ENCODE data around the gene SLC16A12. TPM values are rescaled to one million over a fixed set of nuclear protein-coding genes. Genes with fewer than 3 reads are reported as not detected.

The SLC16A12 gene
- total and polyA plus RNA-seq, 2 of the 8 experiments (the other 6 are each of a cell fraction or from before 2014, with no cell fraction given) = 1.6 to 1.9 TPM

GRCh38 chr10:89458291-89458690 lies 77.1 kb downstream of the SLC16A12 start:
- H3K56ac ChIP-seq (replicated peaks; ENCODE audit: insufficient read length, low read depth, low read length) = no peak overlapping the region
- H3K4me3 ChIP-seq (ENCODE audit: extremely low read depth in 1 of 4, insufficient read depth in 2 of 4, low read depth in 3 of 4, low read length in 4 of 4) = no peak overlapping the region
- no peak overlapping the region for H3K23ac ChIP-seq (ENCODE audit: insufficient read length)
- H2AK5ac ChIP-seq (ENCODE audit: low read depth, low read length) = no peak overlapping the region
- DNase-seq (ENCODE audit: low read depth in 1 of 2, low spot score in 2 of 2) (no peak), FAIRE-seq (no peak)
- no peak overlapping the region for H3K4ac ChIP-seq (replicated peaks; ENCODE audit: insufficient read length, low read depth, low read length)
- no peak overlapping the region for H3K4me2 ChIP-seq (ENCODE audit: insufficient read depth in 1 of 2, low read depth in 2 of 2, low read length in 2 of 2)
- no peaks in the 10 kb centered on the region for H3K27me3 ChIP-seq (replicated peaks in 1 of 4; ENCODE audit: control insufficient read depth in 3 of 4, extremely low read depth in 1 of 4, insufficient read depth in 3 of 4, low read length in 3 of 4)
- no peaks in the 10 kb centered on the region for H3K79me1 ChIP-seq (ENCODE audit: low read depth, low read length)
- ChIA-PET CTCF (ENCODE audit: partially characterized antibody) (interaction anchor here (0.7 to 2.6 kb wide), 4 partner anchors 10 to 209 kb away, joined by 3 to 6 read pairs (median 4); no protein-coding TSS in a partner anchor), POLR2A (ENCODE audit: partially characterized antibody) (no interaction called here)
- no peak overlapping the region for H3K14ac ChIP-seq (ENCODE audit: insufficient read length)
- WGBS, 2 experiments (ENCODE audit: extremely low coverage in 1 of 2, insufficient coverage in 1 of 2, insufficient read length in 1 of 2, insufficient replicate concordance in 2 of 2, low coverage in 1 of 2, low lambda C conversion rate in 2 of 2, missing lambda C conversion rate in 1 of 2) = 74% methylated on average over 3 of the region's 3 CpGs; no CpG with 5 or more reads in 1 of the 2 experiments
- H2AFZ ChIP-seq (ENCODE audit: low read length) = no peak overlapping the region
- H2BK15ac ChIP-seq (ENCODE audit: low read length) = no peak overlapping the region
- no peaks in the 10 kb centered on the region for H3K9me3 ChIP-seq (ENCODE audit: insufficient read depth in 2 of 2, low read depth in 1 of 2, low read length in 1 of 2)
- H2BK120ac ChIP-seq (replicated peaks; ENCODE audit: low read depth, low read length) = no peak overlapping the region
- no peak for TF ChIP-seq RAD21 (IDR thresholded peaks at IDR 0.05 in 1 of 2, conservative IDR thresholded peaks at IDR 0.05 in 1 of 2; ENCODE audit: low read depth in 2 of 2, low read length in 2 of 2)
- no peak for TF ChIP-seq SP1 (IDR thresholded peaks at IDR 0.05; ENCODE audit: low read depth, low read length)
- TF ChIP-seq RBBP5 (IDR thresholded peaks at IDR 0.05; ENCODE audit: borderline replicate concordance, low read depth, low read length) = no peak
- TF ChIP-seq NANOG (IDR thresholded peaks at IDR 0.05; ENCODE audit: insufficient read depth, low read depth, low read length, poor library complexity, severe bottlenecking) = no peak
- TF ChIP-seq NRF1 (IDR thresholded peaks at IDR 0.05; ENCODE audit: low read depth, low read length) = no peak
- no peak for TF ChIP-seq HDAC6 (IDR thresholded peaks at IDR 0.05; ENCODE audit: low read depth, low read length)
- TF ChIP-seq RXRA (IDR thresholded peaks at IDR 0.05; ENCODE audit: insufficient read depth, low read depth, low read length) = no peak
- no peak for TF ChIP-seq GTF2F1 (IDR thresholded peaks at IDR 0.05; ENCODE audit: borderline replicate concordance, low read depth, low read length)
- TF ChIP-seq KDM4A (IDR thresholded peaks at IDR 0.05; ENCODE audit: low read depth, low read length, severe bottlenecking) = no peak
- TF ChIP-seq ASH2L (IDR thresholded peaks at IDR 0.05; ENCODE audit: low read length) = no peak
- no peak for TF ChIP-seq CBX8 (IDR thresholded peaks at IDR 0.05; ENCODE audit: borderline replicate concordance, low read depth, low read length)
- TF ChIP-seq POLR2AphosphoS5 (IDR thresholded peaks at IDR 0.05; ENCODE audit: low read depth, low read length) = no peak
- no peak for TF ChIP-seq BCL11A (IDR thresholded peaks at IDR 0.05; ENCODE audit: low read depth in 2 of 2, low read length in 2 of 2)
- TF ChIP-seq CTBP2 (IDR thresholded peaks at IDR 0.05; ENCODE audit: borderline replicate concordance, insufficient read depth, insufficient read length, low read length) = no peak
- no peaks in the 10 kb centered on the region; the same call in 1 of the 2 replicates for H3K23me2 ChIP-seq (ENCODE audit: low read depth, low read length)
- H3K18ac ChIP-seq (ENCODE audit: extremely low read depth, low read length) = no peak overlapping the region
- H2BK5ac ChIP-seq (ENCODE audit: low read depth, low read length) = no peak overlapping the region
- H4K20me1 ChIP-seq (replicated peaks in 1 of 2; ENCODE audit: control insufficient read depth in 1 of 2, insufficient read depth in 2 of 2, low read length in 2 of 2) = no peaks in the 10 kb centered on the region
- no peak overlapping the region for H2BK20ac ChIP-seq (ENCODE audit: low read length)
- no peaks in the 10 kb centered on the region for H3K4me1 ChIP-seq (replicated peaks in 1 of 4; ENCODE audit: control insufficient read depth in 3 of 4, insufficient read depth in 4 of 4, low read length in 3 of 4)
- H4K5ac ChIP-seq (ENCODE audit: insufficient read length, low read depth, low read length) = no peak overlapping the region
- no peak overlapping the region for H3K9ac ChIP-seq (replicated peaks in 1 of 4; ENCODE audit: extremely low read depth in 1 of 4, low read depth in 3 of 4, low read length in 3 of 4)
- no peak overlapping the region for H4K91ac ChIP-seq (replicated peaks; ENCODE audit: insufficient read length, low read length)
- no peak overlapping the region for H4K8ac ChIP-seq (ENCODE audit: extremely low read depth, insufficient read depth, low read length)
- no peak overlapping the region for H2BK12ac ChIP-seq (ENCODE audit: low read depth, low read length)
- no peaks in the 10 kb centered on the region for H3K79me2 ChIP-seq (ENCODE audit: control insufficient read depth in 1 of 2, insufficient read depth in 2 of 2, low read length in 2 of 2)
- H3K36me3 ChIP-seq (ENCODE audit: control insufficient read depth in 2 of 4, insufficient read depth in 4 of 4, low read length in 3 of 4) = no peaks in the 10 kb centered on the region
- no peak overlapping the region for H3K27ac ChIP-seq (ENCODE audit: low read depth, low read length)

All from H1 (cell line).